ENCODE measurements around the gene PHLPP1.

Gene PHLPP1

GRCh38 chr18:62744076-62744968 lies 29.0 kb downstream of the PHLPP1 start:
- Histone ChIP-seq H3K27ac (ENCODE audit: low read depth, low read length) (peak overlapping the region; percentile 22; the same call in 1 of the 2 replicates), H3K4me1 (ENCODE audit: control insufficient read depth, insufficient read depth, low read length) (peaks cover 65% of the 10 kb centered on the region), H3K27me3 (ENCODE audit: control insufficient read depth, insufficient read depth, low read length) (no peaks in the 10 kb centered on the region), H3K36me3 (ENCODE audit: control insufficient read depth, insufficient read depth, low read length) (no peaks in the 10 kb centered on the region), H3K4me3 (ENCODE audit: low read depth, low read length) (no peak overlapping the region), H3K9me3 (ENCODE audit: control insufficient read depth, insufficient read depth, low read depth, low read length) (peaks cover under 1% of the 10 kb centered on the region; the same call in 1 of the 2 replicates), H3K9ac (ENCODE audit: low read length) (no peak overlapping the region)

GRCh38 chr18:62745089-62745751 lies 29.9 kb downstream of the PHLPP1 start:
- H3K9ac ChIP-seq (ENCODE audit: low read length), result no peak overlapping the region
- H3K27ac ChIP-seq (ENCODE audit: low read depth, low read length), result no peak overlapping the region
- peaks cover 3% of the 10 kb centered on the region; the same call in 1 of the 2 replicates for H3K9me3 ChIP-seq (ENCODE audit: control insufficient read depth, insufficient read depth, low read depth, low read length)
- H3K4me1 ChIP-seq (ENCODE audit: control insufficient read depth, insufficient read depth, low read length), result peaks cover 66% of the 10 kb centered on the region
- no peak overlapping the region for H3K4me3 ChIP-seq (ENCODE audit: low read depth, low read length)
- no peaks in the 10 kb centered on the region for H3K27me3 ChIP-seq (ENCODE audit: control insufficient read depth, insufficient read depth, low read length)
- no peaks in the 10 kb centered on the region for H3K36me3 ChIP-seq (ENCODE audit: control insufficient read depth, insufficient read depth, low read length)

GRCh38 chr18:62749389-62749788 lies 34.0 kb downstream of the PHLPP1 start:
- H3K4me1 ChIP-seq (ENCODE audit: control insufficient read depth, insufficient read depth, low read length), result peaks cover 69% of the 10 kb centered on the region
- H3K27ac ChIP-seq (ENCODE audit: low read depth, low read length), result peak overlapping the region; percentile 46; the same call in 1 of the 2 replicates
- no peak overlapping the region for H3K4me3 ChIP-seq (ENCODE audit: low read depth, low read length)
- H3K9ac ChIP-seq (ENCODE audit: low read length), result no peak overlapping the region
- no peaks in the 10 kb centered on the region for H3K36me3 ChIP-seq (ENCODE audit: control insufficient read depth, insufficient read depth, low read length)
- H3K27me3 ChIP-seq (ENCODE audit: control insufficient read depth, insufficient read depth, low read length), result no peaks in the 10 kb centered on the region
- peaks cover 3% of the 10 kb centered on the region; the same call in 1 of the 2 replicates for H3K9me3 ChIP-seq (ENCODE audit: control insufficient read depth, insufficient read depth, low read depth, low read length)

GRCh38 chr18:62751341-62751821 lies 36.0 kb downstream of the PHLPP1 start:
- H3K36me3 ChIP-seq (ENCODE audit: control insufficient read depth, insufficient read depth, low read length), result no peaks in the 10 kb centered on the region
- H3K9ac ChIP-seq (ENCODE audit: low read length), result peak overlapping the region; percentile 66
- H3K9me3 ChIP-seq (ENCODE audit: control insufficient read depth, insufficient read depth, low read depth, low read length), result peaks cover 3% of the 10 kb centered on the region; the same call in 1 of the 2 replicates
- peak overlapping the region; percentile 34 for H3K4me3 ChIP-seq (ENCODE audit: low read depth, low read length)
- peaks cover 71% of the 10 kb centered on the region for H3K4me1 ChIP-seq (ENCODE audit: control insufficient read depth, insufficient read depth, low read length)
- peak overlapping the region; percentile 81 for H3K27ac ChIP-seq (ENCODE audit: low read depth, low read length)
- H3K27me3 ChIP-seq (ENCODE audit: control insufficient read depth, insufficient read depth, low read length), result no peaks in the 10 kb centered on the region

GRCh38 chr18:62751977-62752376 lies 36.6 kb downstream of the PHLPP1 start:
- H3K27ac ChIP-seq (ENCODE audit: low read depth, low read length), result peak overlapping the region; percentile 81; the same call in 1 of the 2 replicates
- peak overlapping the region; percentile 34 for H3K4me3 ChIP-seq (ENCODE audit: low read depth, low read length)
- no peaks in the 10 kb centered on the region for H3K36me3 ChIP-seq (ENCODE audit: control insufficient read depth, insufficient read depth, low read length)
- H3K4me1 ChIP-seq (ENCODE audit: control insufficient read depth, insufficient read depth, low read length), result peaks cover 72% of the 10 kb centered on the region
- no peak overlapping the region for H3K9ac ChIP-seq (ENCODE audit: low read length)
- H3K9me3 ChIP-seq (ENCODE audit: control insufficient read depth, insufficient read depth, low read depth, low read length), result peaks cover 3% of the 10 kb centered on the region; the same call in 1 of the 2 replicates
- no peaks in the 10 kb centered on the region for H3K27me3 ChIP-seq (ENCODE audit: control insufficient read depth, insufficient read depth, low read length)

GRCh38 chr18:62754026-62754425 lies 38.7 kb downstream of the PHLPP1 start:
- H3K4me1 ChIP-seq (ENCODE audit: control insufficient read depth, insufficient read depth, low read length), result peaks cover 87% of the 10 kb centered on the region

GRCh38 chr18:62755454-62755853 lies 40.1 kb downstream of the PHLPP1 start:
- H3K4me3 ChIP-seq (ENCODE audit: low read depth, low read length), result no peak overlapping the region
- no peak overlapping the region for H3K9ac ChIP-seq (ENCODE audit: low read length)
- H3K27ac ChIP-seq (ENCODE audit: low read depth, low read length), result no peak overlapping the region
- H3K9me3 ChIP-seq (ENCODE audit: control insufficient read depth, insufficient read depth, low read depth, low read length), result no peaks in the 10 kb centered on the region
- H3K36me3 ChIP-seq (ENCODE audit: control insufficient read depth, insufficient read depth, low read length), result no peaks in the 10 kb centered on the region
- peaks cover 91% of the 10 kb centered on the region for H3K4me1 ChIP-seq (ENCODE audit: control insufficient read depth, insufficient read depth, low read length)
- H3K27me3 ChIP-seq (ENCODE audit: control insufficient read depth, insufficient read depth, low read length), result no peaks in the 10 kb centered on the region

More at GRCh38 chr18:62754026-62754425, 38.7 kb downstream of the PHLPP1 start:
- Histone ChIP-seq H3K9me3 (ENCODE audit: control insufficient read depth, insufficient read depth, low read depth, low read length) (peaks cover 3% of the 10 kb centered on the region; the same call in 1 of the 2 replicates), H3K4me3 (ENCODE audit: low read depth, low read length) (no peak overlapping the region), H3K36me3 (ENCODE audit: control insufficient read depth, insufficient read depth, low read length) (no peaks in the 10 kb centered on the region), H3K27ac (ENCODE audit: low read depth, low read length) (no peak overlapping the region), H3K27me3 (ENCODE audit: control insufficient read depth, insufficient read depth, low read length) (no peaks in the 10 kb centered on the region), H3K9ac (ENCODE audit: low read length) (no peak overlapping the region)

GRCh38 chr18:62755946-62756345 lies 40.6 kb downstream of the PHLPP1 start:
- Histone ChIP-seq H3K27ac (ENCODE audit: low read depth, low read length) (no peak overlapping the region), H3K27me3 (ENCODE audit: control insufficient read depth, insufficient read depth, low read length) (no peaks in the 10 kb centered on the region), H3K4me1 (ENCODE audit: control insufficient read depth, insufficient read depth, low read length) (peaks cover 91% of the 10 kb centered on the region), H3K9me3 (ENCODE audit: control insufficient read depth, insufficient read depth, low read depth, low read length) (no peaks in the 10 kb centered on the region), H3K9ac (ENCODE audit: low read length) (no peak overlapping the region), H3K36me3 (ENCODE audit: control insufficient read depth, insufficient read depth, low read length) (no peaks in the 10 kb centered on the region), H3K4me3 (ENCODE audit: low read depth, low read length) (no peak overlapping the region)

- no peaks in the 10 kb centered on the region for H3K36me3 ChIP-seq (ENCODE audit: control insufficient read depth, insufficient read depth, low read length)
- peaks cover 76% of the 10 kb centered on the region for H3K4me1 ChIP-seq (ENCODE audit: control insufficient read depth, insufficient read depth, low read length)
- peak overlapping the region; percentile 99 for H3K27ac ChIP-seq (ENCODE audit: low read depth, low read length)
- H3K27me3 ChIP-seq (ENCODE audit: control insufficient read depth, insufficient read depth, low read length), result no peaks in the 10 kb centered on the region
- no peaks in the 10 kb centered on the region for H3K9me3 ChIP-seq (ENCODE audit: control insufficient read depth, insufficient read depth, low read depth, low read length)
- no peak overlapping the region for H3K9ac ChIP-seq (ENCODE audit: low read length)
- H3K4me3 ChIP-seq (ENCODE audit: low read depth, low read length), result peak overlapping the region; percentile 2; the same call in 1 of the 2 replicates
Observed at GRCh38 chr18:62757399-62758010, 42.2 kb downstream of the PHLPP1 start.

GRCh38 chr18:62758591-62758990 lies 43.2 kb downstream of the PHLPP1 start:
- Histone ChIP-seq H3K4me1 (ENCODE audit: control insufficient read depth, insufficient read depth, low read length) (peaks cover 73% of the 10 kb centered on the region), H3K27ac (ENCODE audit: low read depth, low read length) (peak overlapping the region; percentile 99), H3K9me3 (ENCODE audit: control insufficient read depth, insufficient read depth, low read depth, low read length) (no peaks in the 10 kb centered on the region), H3K36me3 (ENCODE audit: control insufficient read depth, insufficient read depth, low read length) (no peaks in the 10 kb centered on the region), H3K4me3 (ENCODE audit: low read depth, low read length) (peak overlapping the region; percentile 43), H3K9ac (ENCODE audit: low read length) (peak overlapping the region; percentile 77), H3K27me3 (ENCODE audit: control insufficient read depth, insufficient read depth, low read length) (no peaks in the 10 kb centered on the region)
